Ovary (tissue), 3 donors: Measurements from ENCODE around the gene GPC6.

Experiments
- CTCF ChIP-seq, 3 donors: fragments of 450-650 bp in 2 of 3; fragments of 200-600 bp in 1 of 3; IDR thresholded peaks; one replicate each; pipeline versions ENCODE4 v1.5.1 to v1.8.0; 2016 to 2022; ENCODE audit warnings: antibody characterized with exemption in 3 of 3, mild to moderate bottlenecking in 1 of 3
- EP300 ChIP-seq: sonication (generic); formaldehyde crosslinking; IDR thresholded peaks from one replicate; pipeline ENCODE4 v1.6.1; 2017; ENCODE audit warnings: antibody characterized with exemption
- POLR2A ChIP-seq: fragments of 450-650 bp; IDR thresholded peaks from one replicate; pipeline ENCODE4 v1.6.1; 2017; ENCODE audit warnings: antibody characterized with exemption, mild to moderate bottlenecking, moderate library complexity
- donor health status: DM: no; HTN: no; CAD: no.

DNA sequence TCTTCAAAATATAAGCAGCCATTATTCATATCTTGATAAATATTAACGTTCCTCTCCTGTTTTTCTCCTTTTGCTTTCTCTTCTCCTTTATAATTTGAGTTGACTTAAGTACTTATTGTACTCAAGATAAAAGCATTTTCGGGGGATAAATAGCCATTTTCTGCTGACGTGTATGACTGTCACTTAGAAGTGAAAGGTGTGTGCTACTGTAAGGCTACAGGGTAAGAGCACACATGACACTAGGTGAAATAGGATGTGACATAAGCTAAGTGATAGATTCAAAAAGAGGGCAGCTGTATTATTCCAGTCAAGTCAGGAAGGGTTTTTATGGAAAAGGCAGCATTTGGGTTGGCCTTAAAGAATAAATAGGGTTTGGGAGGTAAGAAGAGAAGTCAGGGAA is 128.5 kb downstream of the GPC6 start:
- TF ChIP-seq CTCF (IDR thresholded peaks at IDR 0.05), result no peak
- no peak for TF ChIP-seq POLR2A
- no peak for TF ChIP-seq EP300
